Pancreas (tissue), 10 donors: Measurements from ENCODE around the gene MARK3. TPM values are rescaled to one million over a fixed set of nuclear protein-coding genes. Genes with fewer than 3 reads are reported as not detected.
"Not testable (repeated sequence)": the region's sequence is repeated elsewhere in the genome, so short reads cannot be mapped to it uniquely, and the experiment has no call there.

Experiments
- ATAC-seq, 4 donors: fragments of 200-7000 bp; cut with Tn5 transposase; one replicate each; pipeline versions ENCODE4 v1.8.0 to v1.9.1; 2020; ENCODE audit warnings: mild to moderate bottlenecking in 4 of 4, moderate library complexity in 4 of 4
- DNase-seq, 6 donors: peaks; one replicate each; pipeline ENCODE4 v3.0.0-alpha.2; 2020
- FAIRE-seq: peaks from 2 replicates; lab custom pipeline; 2012; peaks lifted over from hg19 to GRCh38; lab: Jason Lieb, UNC
- H3K27ac ChIP-seq, 4 donors: fragments of 200-600 bp; sonication (generic); 1 replicate in 3 of 4; 2 replicates in 1 of 4; pipeline versions ENCODE4 v1.5.0 to v1.8.0; 2020
- H3K27me3 ChIP-seq, 4 donors: fragments of 200-600 bp; one replicate each; pipeline ENCODE4 v1.8.0; 2021
- H3K36me3 ChIP-seq, 3 donors: fragments of 200-600 bp; sonication (generic) in 1 of 3; one replicate each; pipeline versions ENCODE4 v1.5.0 to v1.8.0; 2020 to 2021
- H3K4me1 ChIP-seq, 3 donors: fragments of 200-600 bp; one replicate each; pipeline ENCODE4 v1.8.0; 2021
- H3K4me3 ChIP-seq, 4 donors: fragments of 200-600 bp; sonication (generic) in 2 of 4; one replicate each; pipeline versions ENCODE4 v1.5.0 to v1.8.0; 2020 to 2021
- H3K9me3 ChIP-seq, 4 donors: fragments of 200-600 bp; one replicate each; pipeline ENCODE4 v1.8.0; 2021
- CTCF ChIP-seq, 4 donors: fragments of 200-600 bp; sonication (generic) in 3 of 4; IDR thresholded peaks; one replicate each; pipeline versions ENCODE4 v1.5.0 to v1.8.0; 2021; ENCODE audit warnings: antibody characterized with exemption in 4 of 4
- WGBS, 2 donors: extraction: QIAGEN DNeasy Blood & Tissue Kit; methylation state at CpG; one replicate each; pipeline ENCODE4 v1.1.7; 2013; 5-methylcytosine and 5-hydroxymethylcytosine counted together
- intact Hi-C, 3 donors: fragments of 100-400 bp; cut with DNase I; formaldehyde crosslinking; loops; one replicate each; pipeline versions ENCODE4 v1.11.1 to v1.14.2; 2022
- polyA plus RNA-seq, 2 donors: library from polyadenylated mRNA; stranded (reverse); fragments of 200-250 nt; gene quantifications; one replicate each; pipeline ENCODE4 v1.2.3, GENCODE V29; 2013
- total RNA-seq, 6 donors: library from RNA; stranded (reverse); fragmentation: NEBNext Ultra II Directional in 4 of 6; extraction: Animal tissue kit (Norgen Biotek cat#: 25700) in 4 of 6; gene quantifications; one replicate each; pipeline versions ENCODE4 v1.2.1 to v1.2.4, GENCODE V29; 2021 to 2023
- donor health status: healthy with polysubstance abuse.
- donor health status: DM: no; HTN: no; CAD: no; lungs with moderate emphysema.
- donor health status: DM: no; HTN: no; CAD: no.
- donor health status: control.
- donor health status: control.
- donor health status: Bipolar disorder and iron deficiency.
- donor health status: DM: yes; HTN: yes; CAD: no.
- donor health status: DM: no; HTN: no; CAD: no.
- donor health status: DM: no; HTN: no; CAD: no.
- donor health status: DM: yes; HTN: yes; CAD: no.

Gene MARK3
- total and polyA plus RNA-seq, 8 donors: 35.3 to 110 (median 47.0) TPM

GRCh38 chr14:103354141-103354540 is 31.1 kb upstream of the MARK3 start:
- intact Hi-C loops: no loop called here
- TF ChIP-seq CTCF (IDR thresholded peaks at IDR 0.05): no peak
- 72 to 78% methylated on average over 7 of the region's 7 CpGs for WGBS, 2 donors
- no peak for DNase-seq
- Histone ChIP-seq H3K4me3 (no peak overlapping the region), H3K9me3 (no peaks in the 10 kb centered on the region), H3K27me3 (no peaks in the 10 kb centered on the region), H3K4me1 (no peaks in the 10 kb centered on the region), H3K27ac (no peak overlapping the region), H3K36me3 (no peaks in the 10 kb centered on the region)
- no peak for FAIRE-seq
- no peak for ATAC-seq

- DNase-seq (no peak), ATAC-seq (peak; percentile 57 to 84 (median 74)), FAIRE-seq (no peak)
- H3K27me3 ChIP-seq: no peaks in the 10 kb centered on the region
- H3K4me1 ChIP-seq: no peaks in the 10 kb centered on the region
- no peaks in the 10 kb centered on the region for H3K36me3 ChIP-seq
- H3K9me3 ChIP-seq: no peaks in the 10 kb centered on the region
- TF ChIP-seq CTCF (IDR thresholded peaks at IDR 0.05): no peak
- H3K4me3 ChIP-seq: no peak overlapping the region
- WGBS, 2 donors: 45 to 56% methylated on average over 9 of the region's 9 CpGs
- no peak overlapping the region for H3K27ac ChIP-seq
- intact Hi-C loops: no loop called here
Observed at GRCh38 chr14:103356024-103356682, 29.1 kb upstream of the MARK3 start.

GRCh38 chr14:103357552-103357951 is 27.7 kb upstream of the MARK3 start:
- intact Hi-C loops, H3K4me1 ChIP-seq, H3K4me3 ChIP-seq, H3K36me3 ChIP-seq, FAIRE-seq, H3K27me3 ChIP-seq, H3K27ac ChIP-seq, H3K9me3 ChIP-seq, ATAC-seq, DNase-seq: not testable (repeated sequence)
- WGBS, 2 donors: 90 to 92% methylated on average over 10 of the region's 10 CpGs

- intact Hi-C loops: no loop called here
- H3K27me3 ChIP-seq: no peaks in the 10 kb centered on the region
- no peak for DNase-seq
- 81 to 85% methylated on average over 7 of the region's 7 CpGs for WGBS, 2 donors
- ATAC-seq: no peak
- H3K4me1 ChIP-seq: no peaks in the 10 kb centered on the region
- no peak overlapping the region for H3K4me3 ChIP-seq
- FAIRE-seq: no peak
- no peak overlapping the region for H3K27ac ChIP-seq
- no peaks in the 10 kb centered on the region for H3K9me3 ChIP-seq
- TF ChIP-seq CTCF (IDR thresholded peaks at IDR 0.05): no peak
- no peaks in the 10 kb centered on the region for H3K36me3 ChIP-seq
Observed at GRCh38 chr14:103360548-103360947, 24.7 kb upstream of the MARK3 start.

- DNase-seq: no peak
- FAIRE-seq: no peak
- H3K36me3 ChIP-seq: no peaks in the 10 kb centered on the region
- H3K4me1 ChIP-seq: no peaks in the 10 kb centered on the region
- H3K4me3 ChIP-seq: no peak overlapping the region
- ATAC-seq: peak in 2 of 4 donors; percentile 58 to 68
- H3K9me3 ChIP-seq: no peaks in the 10 kb centered on the region
- H3K27me3 ChIP-seq: no peaks in the 10 kb centered on the region
- no peak for TF ChIP-seq CTCF (IDR thresholded peaks at IDR 0.05)
- WGBS, 2 donors: 78 to 89% methylated on average over 5 of the region's 5 CpGs
- intact Hi-C loops: no loop called here
- no peak overlapping the region for H3K27ac ChIP-seq
Observed at GRCh38 chr14:103361867-103362266, 23.3 kb upstream of the MARK3 start.
